GM23248 (cell line): ENCODE data around the gene SRF. TPM values are rescaled to one million over a fixed set of nuclear protein-coding genes. Genes with fewer than 3 reads are reported as not detected.
"Not testable (repeated sequence)": the region's sequence is repeated elsewhere in the genome, so short reads cannot be mapped to it uniquely, and the experiment has no call there.

Experiments
- DNase-seq: peaks from one replicate; pipeline ENCODE4 v3.0.0-alpha.2; 2015
- H2AFZ ChIP-seq: fragments of 200-600 bp; sonication (generic); 2 replicates; pipeline ENCODE4 v1.6.1; 2016; ENCODE audit warnings: antibody characterized with exemption
- H3F3A ChIP-seq: fragments of 200-600 bp; sonication (generic); 2 replicates; pipeline ENCODE4 v1.6.1; 2016; ENCODE audit warnings: mild to moderate bottlenecking, antibody characterized with exemption, mixed run types; ENCODE audit not compliant: insufficient read depth
- H3K27ac ChIP-seq: fragments of 200-600 bp; sonication (generic); 2 replicates; pipeline ENCODE4 v1.5.1; 2016; ENCODE audit warnings: mild to moderate bottlenecking
- H3K27me3 ChIP-seq: fragments of 200-600 bp; sonication (generic); replicated peaks from 2 replicates; pipeline ENCODE4 v1.6.1; 2016; ENCODE audit warnings: mild to moderate bottlenecking; ENCODE audit not compliant: insufficient read depth
- H3K36me3 ChIP-seq: fragments of 200-600 bp; sonication (generic); 2 replicates; pipeline ENCODE4 v1.6.1; 2016; ENCODE audit warnings: low read depth, mild to moderate bottlenecking
- H3K4me1 ChIP-seq: fragments of 200-600 bp; sonication (generic); 2 replicates; pipeline ENCODE4 v1.6.1; 2016; ENCODE audit warnings: mild to moderate bottlenecking; ENCODE audit not compliant: insufficient read depth
- H3K4me2 ChIP-seq: fragments of 200-600 bp; sonication (generic); one replicate; pipeline ENCODE4 v1.6.1; 2016; ENCODE audit warnings: mild to moderate bottlenecking; ENCODE audit not compliant: unreplicated experiment
- H3K4me3 ChIP-seq: fragments of 200-600 bp; sonication (generic); 2 replicates; pipeline ENCODE4 v1.5.1; 2016; ENCODE audit warnings: mild to moderate bottlenecking
- H3K79me2 ChIP-seq: fragments of 200-600 bp; sonication (generic); 2 replicates; pipeline ENCODE4 v1.6.1; 2016; ENCODE audit warnings: mild to moderate bottlenecking; ENCODE audit not compliant: insufficient read depth
- H3K9ac ChIP-seq: fragments of 200-600 bp; sonication (generic); 2 replicates; pipeline ENCODE4 v1.6.1; 2016; ENCODE audit warnings: mild to moderate bottlenecking
- H3K9me2 ChIP-seq: fragments of 200-600 bp; sonication (generic); 2 replicates; pipeline ENCODE4 v1.6.1; 2016; ENCODE audit warnings: mixed run types, mild to moderate bottlenecking, moderate library complexity; ENCODE audit not compliant: insufficient read depth
- H3K9me3 ChIP-seq: fragments of 200-600 bp; sonication (generic); one replicate; pipeline ENCODE4 v1.6.1; 2017; ENCODE audit warnings: low read depth
- H4K20me1 ChIP-seq: fragments of 200-600 bp; sonication (generic); 2 replicates; pipeline ENCODE4 v1.6.0; 2016; ENCODE audit not compliant: insufficient read depth
- EZH2 ChIP-seq: fragments of 200-600 bp; sonication (generic); IDR thresholded peaks from 2 replicates; pipeline ENCODE4 v1.6.1; 2018; ENCODE audit warnings: antibody characterized with exemption, mild to moderate bottlenecking; ENCODE audit not compliant: insufficient read depth, poor library complexity, severe bottlenecking
- EZH2phosphoT487 ChIP-seq: fragments of 200-600 bp; sonication (generic); IDR thresholded peaks from 2 replicates; pipeline ENCODE4 v1.6.1; 2018; ENCODE audit warnings: antibody characterized with exemption, moderate library complexity, mild to moderate bottlenecking, low read depth; ENCODE audit not compliant: insufficient read depth
- WGBS, 2 experiments: methylation state at CpG; one replicate each; pipeline ENCODE4 v1.1.6; 2015 to 2017; ENCODE audit warnings: low lambda C conversion rate in 2 of 2, low coverage in 1 of 2; ENCODE audit errors: missing lambda C conversion rate in 2 of 2; 5-methylcytosine and 5-hydroxymethylcytosine counted together
- in situ Hi-C: fragments of 300-500 bp; cut with MboI; formaldehyde crosslinking; loops from 2 replicates; pipeline ENCODE4 v1.15.0; 2020
- polyA plus RNA-seq: library from polyadenylated mRNA; unstranded; fragments of >200 nt; fragmentation: Nextera tagmentation; extraction: Ambion mirVana; gene quantifications from 2 replicates; pipeline ENCODE4 v1.2.1, GENCODE V29; 2016
- total RNA-seq: library from RNA; depleted of rRNA; stranded (reverse); fragments of >200 nt; shearing (Covaris generic); gene quantifications from 2 replicates; pipeline ENCODE4 v1.2.3, GENCODE V29; 2014

Gene SRF
- total and polyA plus RNA-seq, 2 experiments from 2014 or later: 3.3 to 29.6 TPM

DNA sequence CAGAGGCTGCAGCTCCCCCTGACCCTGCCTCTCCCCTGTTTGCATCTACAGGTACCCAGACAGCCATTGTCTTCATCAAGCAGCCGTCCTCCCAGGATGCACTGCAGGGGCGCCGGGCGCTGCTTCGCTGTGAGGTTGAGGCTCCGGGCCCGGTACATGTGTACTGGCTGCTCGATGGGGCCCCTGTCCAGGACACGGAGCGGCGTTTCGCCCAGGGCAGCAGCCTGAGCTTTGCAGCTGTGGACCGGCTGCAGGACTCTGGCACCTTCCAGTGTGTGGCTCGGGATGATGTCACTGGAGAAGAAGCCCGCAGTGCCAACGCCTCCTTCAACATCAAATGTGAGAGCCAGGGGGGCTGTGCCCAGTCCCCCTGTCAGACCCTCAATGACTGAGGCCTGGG is 42.1 kb upstream of the SRF start:
- Histone ChIP-seq H3K9me3 (no peaks in the 10 kb centered on the region), H3F3A (peaks cover 25% of the 10 kb centered on the region), H4K20me1 (no peaks in the 10 kb centered on the region), H3K79me2 (peaks cover 70% of the 10 kb centered on the region), H3K4me1 (peaks cover 45% of the 10 kb centered on the region), H3K4me3 (no peak overlapping the region), H3K9me2 (no peaks in the 10 kb centered on the region), H2AFZ (no peak overlapping the region), H3K36me3 (peaks cover 9% of the 10 kb centered on the region; the same call in 1 of the 2 replicates), H3K9ac (peak overlapping the region; percentile 23; the same call in 1 of the 2 replicates), H3K4me2 (peak overlapping the region; percentile 41), H3K27me3 (no peaks in the 10 kb centered on the region), H3K27ac (peak overlapping the region; percentile 31)
- TF ChIP-seq EZH2: no peak
- TF ChIP-seq EZH2phosphoT487: no peak
- 13 to 25% methylated on average over 16 of the region's 16 CpGs for WGBS, 2 experiments
- DNase-seq: peak; percentile 78
- in situ Hi-C loops: loop anchor here (5.0 kb wide), 1 partner anchor 67 kb away; no protein-coding TSS in a partner anchor

DNA sequence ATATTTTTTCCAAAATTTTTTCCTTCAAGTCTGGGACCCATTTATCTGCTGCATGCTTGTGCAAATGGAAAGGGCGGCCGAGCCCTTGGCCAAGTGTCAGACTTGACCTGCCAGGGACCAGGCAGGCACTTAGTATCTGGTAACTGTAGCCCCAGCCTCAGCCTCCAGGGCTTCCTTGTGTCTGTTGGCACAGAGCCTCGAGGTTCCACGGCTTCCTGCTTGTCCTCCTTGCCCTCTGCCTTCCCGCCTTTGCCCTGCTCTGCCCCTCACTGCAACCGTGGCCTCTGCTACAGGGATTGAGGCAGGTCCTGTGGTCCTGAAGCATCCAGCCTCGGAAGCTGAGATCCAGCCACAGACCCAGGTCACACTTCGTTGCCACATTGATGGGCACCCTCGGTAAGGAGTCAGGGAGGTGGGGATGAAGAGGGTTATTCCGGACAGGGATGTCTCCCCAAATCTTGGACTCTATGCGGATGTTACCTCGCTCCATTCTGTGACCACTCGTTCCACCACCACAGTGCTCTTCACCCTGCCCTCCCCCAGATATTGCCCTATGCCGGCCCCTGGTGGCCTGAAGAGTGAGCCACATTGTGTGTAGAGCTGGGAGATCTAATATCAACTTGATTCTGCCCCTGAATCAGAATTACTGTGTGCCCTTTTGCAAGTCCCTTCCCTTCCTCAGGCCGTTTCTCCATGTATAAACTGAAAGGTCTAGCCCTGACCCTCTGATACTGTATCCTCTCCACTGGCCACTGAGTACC is 41.5 kb upstream of the SRF start:
- Histone ChIP-seq H3K27ac (peak overlapping the region; percentile 31), H3K27me3 (no peaks in the 10 kb centered on the region), H3F3A (peaks cover 21% of the 10 kb centered on the region), H2AFZ (no peak overlapping the region), H3K9ac (peak overlapping the region; percentile 23; the same call in 1 of the 2 replicates), H4K20me1 (no peaks in the 10 kb centered on the region), H3K36me3 (peaks cover 9% of the 10 kb centered on the region; the same call in 1 of the 2 replicates), H3K9me3 (no peaks in the 10 kb centered on the region), H3K4me1 (peaks cover 38% of the 10 kb centered on the region), H3K4me2 (peak overlapping the region; percentile 2), H3K79me2 (peaks cover 63% of the 10 kb centered on the region), H3K9me2 (no peaks in the 10 kb centered on the region), H3K4me3 (no peak overlapping the region)
- in situ Hi-C loops: loop anchor here (5.0 kb wide), 1 partner anchor 67 kb away; no protein-coding TSS in a partner anchor
- TF ChIP-seq EZH2 (no peak), EZH2phosphoT487 (no peak)
- peak; percentile 82 for DNase-seq
- WGBS, 2 experiments: 37 to 40% methylated on average over 15 of the region's 15 CpGs

DNA sequence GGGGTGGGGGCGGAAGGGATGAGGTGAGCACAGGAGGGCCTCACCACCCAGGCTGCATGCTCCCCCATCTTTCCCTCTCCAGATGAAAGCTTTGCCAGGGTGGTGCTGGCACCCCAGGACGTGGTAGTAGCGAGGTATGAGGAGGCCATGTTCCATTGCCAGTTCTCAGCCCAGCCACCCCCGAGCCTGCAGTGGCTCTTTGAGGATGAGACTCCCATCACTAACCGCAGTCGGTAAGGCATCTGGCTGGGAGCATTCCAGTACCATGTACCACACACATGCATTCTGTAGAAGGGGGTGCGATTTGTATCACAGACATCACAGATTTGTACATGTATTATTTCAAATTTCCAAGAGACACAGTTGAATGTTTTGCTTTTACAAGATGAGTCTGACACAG is 40.6 kb upstream of the SRF start:
- TF ChIP-seq EZH2 (no peak), EZH2phosphoT487 (no peak)
- peaks cover 30% of the 10 kb centered on the region for H3K4me1 ChIP-seq
- no peaks in the 10 kb centered on the region for H3K9me3 ChIP-seq
- no peak for DNase-seq
- peaks cover 14% of the 10 kb centered on the region for H3F3A ChIP-seq
- 88 to 90% methylated on average over 6 of the region's 7 CpGs for WGBS, 2 experiments
- in situ Hi-C loops: no loop called here
- no peak overlapping the region for H3K4me2 ChIP-seq
- peaks cover 9% of the 10 kb centered on the region; the same call in 1 of the 2 replicates for H3K36me3 ChIP-seq
- no peak overlapping the region for H3K4me3 ChIP-seq
- no peaks in the 10 kb centered on the region for H4K20me1 ChIP-seq
- H2AFZ ChIP-seq: no peak overlapping the region
- no peak overlapping the region for H3K9ac ChIP-seq
- H3K79me2 ChIP-seq: peaks cover 56% of the 10 kb centered on the region
- H3K27ac ChIP-seq: no peak overlapping the region
- H3K27me3 ChIP-seq: no peaks in the 10 kb centered on the region
- H3K9me2 ChIP-seq: no peaks in the 10 kb centered on the region

DNA sequence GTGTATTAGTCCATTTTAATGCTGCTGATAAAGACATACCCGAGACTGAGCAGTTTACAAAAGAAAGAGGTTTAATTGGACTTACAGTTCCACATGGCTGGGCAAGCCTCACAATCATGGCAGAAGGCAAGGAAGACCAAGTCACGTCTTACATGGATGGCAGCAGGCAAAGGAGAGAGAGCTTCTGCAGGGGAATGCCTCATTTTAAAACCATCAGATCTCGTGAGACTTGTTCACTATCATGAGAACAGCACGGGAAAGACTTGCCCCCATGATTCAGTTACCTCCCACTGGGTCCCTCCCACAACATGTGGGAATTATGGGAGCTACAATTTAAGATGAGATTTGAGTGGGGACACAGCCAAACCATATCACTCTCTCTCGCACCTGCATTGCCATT is 39.7 kb upstream of the SRF start:
- H3K9me3 ChIP-seq, H4K20me1 ChIP-seq, H3K9ac ChIP-seq, H3K27me3 ChIP-seq, H2AFZ ChIP-seq, H3K27ac ChIP-seq, H3F3A ChIP-seq, H3K4me2 ChIP-seq, H3K9me2 ChIP-seq, H3K4me3 ChIP-seq, DNase-seq, H3K36me3 ChIP-seq, in situ Hi-C loops: not testable (repeated sequence)
- peaks cover 51% of the 10 kb centered on the region for H3K79me2 ChIP-seq
- 61 to 62% methylated on average over 5 of the region's 5 CpGs for WGBS, 2 experiments
- H3K4me1 ChIP-seq: peaks cover 22% of the 10 kb centered on the region
